Smooth muscle cell (in vitro differentiated cells): Measurements from ENCODE around the gene ARSA. TPM values are rescaled to one million over a fixed set of nuclear protein-coding genes. Genes with fewer than 3 reads are reported as not detected.

Experiments used
- DNase-seq: peaks from one replicate; lab custom pipeline; 2025; ENCODE audit not compliant: unreplicated experiment; lab: John Stamatoyannopoulos, UW
- H2AFZ ChIP-seq: fragments of 200-600 bp; sonication (generic); 2 replicates; pipeline ENCODE4 v1.6.0; 2016; ENCODE audit warnings: antibody characterized with exemption, low read depth, mild to moderate bottlenecking
- H3F3A ChIP-seq: fragments of 200-600 bp; sonication (generic); 2 replicates; pipeline ENCODE4 v1.6.0; 2017; ENCODE audit warnings: antibody characterized with exemption, low read depth
- H3K27ac ChIP-seq: fragments of 200-600 bp; sonication (generic); 2 replicates; pipeline ENCODE4 v1.5.1; 2016; ENCODE audit warnings: low read depth, mild to moderate bottlenecking
- H3K27me3 ChIP-seq: fragments of 200-600 bp; sonication (generic); 2 replicates; pipeline ENCODE4 v1.6.1; 2016; ENCODE audit warnings: low read depth, mild to moderate bottlenecking
- H3K36me3 ChIP-seq: fragments of 200-600 bp; sonication (generic); 2 replicates; pipeline ENCODE4 v1.5.1; 2016; ENCODE audit warnings: low read depth
- H3K4me1 ChIP-seq: fragments of 200-600 bp; sonication (generic); 2 replicates; pipeline ENCODE4 v1.5.1; 2016; ENCODE audit warnings: low read depth
- H3K4me2 ChIP-seq: fragments of 200-600 bp; sonication (generic); 2 replicates; pipeline ENCODE4 v1.6.0; 2016; ENCODE audit warnings: mild to moderate bottlenecking
- H3K4me3 ChIP-seq: fragments of 200-600 bp; sonication (generic); 2 replicates; pipeline ENCODE4 v1.5.1; 2016; ENCODE audit warnings: mild to moderate bottlenecking
- H3K79me2 ChIP-seq: fragments of 200-600 bp; sonication (generic); 2 replicates; pipeline ENCODE4 v1.6.0; 2016; ENCODE audit warnings: low read depth, mild to moderate bottlenecking
- H3K9ac ChIP-seq: fragments of 200-600 bp; sonication (generic); 2 replicates; pipeline ENCODE4 v1.6.0; 2016; ENCODE audit warnings: low read depth
- H3K9me3 ChIP-seq: fragments of 200-600 bp; sonication (generic); replicated peaks from 2 replicates; pipeline ENCODE4 v1.5.1; 2016; ENCODE audit warnings: low read depth
- H4K20me1 ChIP-seq: fragments of 200-600 bp; sonication (generic); 2 replicates; pipeline ENCODE4 v1.6.0; 2016; ENCODE audit warnings: low read depth
- WGBS: methylation state at CpG from one replicate; pipeline ENCODE4 v1.1.7; 2016; ENCODE audit warnings: low lambda C conversion rate; 5-methylcytosine and 5-hydroxymethylcytosine counted together
- polyA plus RNA-seq: library from polyadenylated mRNA; unstranded; fragments of >200 nt; fragmentation: Nextera tagmentation; extraction: Ambion mirVana; gene quantifications from 2 replicates; pipeline ENCODE4 v1.2.1, GENCODE V29; 2016
- total RNA-seq: library from RNA; depleted of rRNA; stranded (reverse); fragments of >200 nt; gene quantifications from 2 replicates; pipeline ENCODE4 v1.2.3, GENCODE V29; 2014
- TF ChIP-seq, protein P1 (sequence below): fragments of 200-600 bp; sonication (generic); IDR thresholded peaks from 2 replicates; pipeline ENCODE4 v1.5.1; 2017; ENCODE audit warnings: borderline replicate concordance, mild to moderate bottlenecking, antibody characterized with exemption; ENCODE audit not compliant: insufficient read depth, poor library complexity, severe bottlenecking

Gene ARSA
- total and polyA plus RNA-seq, 2 experiments from 2014 or later: 16.6 to 19.9 TPM

DNA sequence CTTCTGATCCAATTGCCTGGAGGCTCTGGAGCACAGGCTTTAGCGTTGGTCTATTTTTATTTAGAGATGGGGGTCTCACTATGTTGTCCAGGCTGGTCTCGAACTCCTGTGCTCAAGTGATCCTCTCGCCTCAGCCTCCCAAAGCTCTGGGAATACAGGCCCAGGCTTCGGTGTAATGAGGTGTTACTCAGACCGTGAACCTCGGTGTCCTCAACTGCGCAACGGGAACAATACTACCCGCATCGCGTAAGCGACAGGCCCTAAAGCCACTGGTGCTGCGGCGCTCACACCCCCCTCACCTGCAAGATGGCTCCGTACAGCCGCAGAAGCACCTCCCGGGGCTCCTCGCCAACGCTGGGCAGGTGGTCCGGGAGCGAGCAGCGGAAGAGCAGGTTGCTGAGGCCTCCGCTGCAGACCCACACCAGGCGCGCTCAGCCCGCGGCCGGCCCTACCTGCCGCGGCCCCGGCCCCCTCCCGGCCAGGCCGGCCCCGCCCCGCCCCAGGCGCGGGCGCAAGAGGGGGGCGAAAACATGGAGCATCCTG is 45.9 kb downstream of the ARSA start:
- H3K79me2 ChIP-seq: peaks cover 13% of the 10 kb centered on the region
- peak overlapping the region; percentile 97 for H3K9ac ChIP-seq
- H3K4me2 ChIP-seq: peak overlapping the region; percentile 96
- WGBS: 13% methylated on average over 22 of the region's 39 CpGs
- H3K9me3 ChIP-seq: no peaks in the 10 kb centered on the region
- no peaks in the 10 kb centered on the region for H3F3A ChIP-seq
- peak overlapping the region; percentile 96 for H2AFZ ChIP-seq
- no peaks in the 10 kb centered on the region for H4K20me1 ChIP-seq
- peak overlapping the region; percentile 94 for H3K27ac ChIP-seq
- H3K4me3 ChIP-seq: peak overlapping the region; percentile 93
- DNase-seq: no peak
- H3K27me3 ChIP-seq: no peaks in the 10 kb centered on the region
- TF ChIP-seq, protein P1, sequence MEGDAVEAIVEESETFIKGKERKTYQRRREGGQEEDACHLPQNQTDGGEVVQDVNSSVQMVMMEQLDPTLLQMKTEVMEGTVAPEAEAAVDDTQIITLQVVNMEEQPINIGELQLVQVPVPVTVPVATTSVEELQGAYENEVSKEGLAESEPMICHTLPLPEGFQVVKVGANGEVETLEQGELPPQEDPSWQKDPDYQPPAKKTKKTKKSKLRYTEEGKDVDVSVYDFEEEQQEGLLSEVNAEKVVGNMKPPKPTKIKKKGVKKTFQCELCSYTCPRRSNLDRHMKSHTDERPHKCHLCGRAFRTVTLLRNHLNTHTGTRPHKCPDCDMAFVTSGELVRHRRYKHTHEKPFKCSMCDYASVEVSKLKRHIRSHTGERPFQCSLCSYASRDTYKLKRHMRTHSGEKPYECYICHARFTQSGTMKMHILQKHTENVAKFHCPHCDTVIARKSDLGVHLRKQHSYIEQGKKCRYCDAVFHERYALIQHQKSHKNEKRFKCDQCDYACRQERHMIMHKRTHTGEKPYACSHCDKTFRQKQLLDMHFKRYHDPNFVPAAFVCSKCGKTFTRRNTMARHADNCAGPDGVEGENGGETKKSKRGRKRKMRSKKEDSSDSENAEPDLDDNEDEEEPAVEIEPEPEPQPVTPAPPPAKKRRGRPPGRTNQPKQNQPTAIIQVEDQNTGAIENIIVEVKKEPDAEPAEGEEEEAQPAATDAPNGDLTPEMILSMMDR: no peak
- H3K4me1 ChIP-seq: peaks cover 6% of the 10 kb centered on the region
- no peaks in the 10 kb centered on the region for H3K36me3 ChIP-seq

DNA sequence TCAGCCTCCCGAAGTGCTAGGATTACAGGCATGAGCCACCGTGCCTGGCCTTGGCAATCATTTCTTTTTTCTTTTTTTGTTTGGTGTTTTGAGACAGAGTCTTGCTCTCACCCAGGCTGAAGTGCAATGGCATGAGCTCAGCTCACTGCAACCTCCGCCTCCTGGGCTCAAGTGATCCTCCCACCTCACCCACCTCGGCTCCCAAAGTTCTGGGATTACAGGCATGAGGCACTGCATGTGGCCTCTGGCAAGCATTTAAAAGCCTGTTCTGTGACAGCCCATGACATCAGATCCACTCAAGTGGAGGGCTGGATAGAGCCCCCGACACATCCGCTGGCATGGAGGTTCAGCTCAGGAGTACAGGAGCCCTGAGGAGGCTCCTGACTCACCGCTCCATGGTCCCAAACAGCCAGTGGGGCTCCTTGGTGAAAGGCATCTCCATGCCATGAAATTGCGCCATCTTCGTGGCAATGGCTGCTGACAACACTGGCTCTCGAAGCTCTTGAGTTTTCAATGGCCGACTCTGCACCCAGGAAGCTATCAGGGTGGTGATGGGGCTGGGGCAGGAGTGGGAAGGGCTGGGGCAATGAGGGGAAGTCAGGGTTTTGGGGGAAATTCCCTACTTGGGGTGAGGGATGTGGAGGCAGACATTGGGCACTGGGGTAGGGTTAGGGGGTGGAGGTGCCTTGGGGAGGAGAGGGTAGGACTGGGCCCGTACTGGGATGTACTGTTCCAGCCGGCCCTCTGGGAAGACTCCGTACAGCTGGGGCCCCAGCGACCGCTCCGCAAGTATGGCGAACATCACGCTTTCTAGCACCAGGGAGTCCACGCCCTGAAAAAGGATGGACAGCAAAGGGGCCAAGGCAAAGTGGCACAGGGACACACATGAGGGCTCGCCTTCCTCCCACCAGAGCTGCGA is 46.7 kb downstream of the ARSA start:
- WGBS: 91% methylated on average over 20 of the region's 22 CpGs
- H3K4me3 ChIP-seq: peak overlapping the region; percentile 93
- no peak for DNase-seq
- no peaks in the 10 kb centered on the region for H3K36me3 ChIP-seq
- H3K79me2 ChIP-seq: peaks cover 13% of the 10 kb centered on the region
- no peaks in the 10 kb centered on the region for H4K20me1 ChIP-seq
- H3F3A ChIP-seq: no peaks in the 10 kb centered on the region
- H3K4me2 ChIP-seq: peak overlapping the region; percentile 96
- peak overlapping the region; percentile 97 for H3K9ac ChIP-seq
- no peak overlapping the region for H2AFZ ChIP-seq
- TF ChIP-seq, protein P1: no peak
- H3K27ac ChIP-seq: no peak overlapping the region
- H3K27me3 ChIP-seq: no peaks in the 10 kb centered on the region
- H3K9me3 ChIP-seq: no peaks in the 10 kb centered on the region
- peaks cover 6% of the 10 kb centered on the region for H3K4me1 ChIP-seq

DNA sequence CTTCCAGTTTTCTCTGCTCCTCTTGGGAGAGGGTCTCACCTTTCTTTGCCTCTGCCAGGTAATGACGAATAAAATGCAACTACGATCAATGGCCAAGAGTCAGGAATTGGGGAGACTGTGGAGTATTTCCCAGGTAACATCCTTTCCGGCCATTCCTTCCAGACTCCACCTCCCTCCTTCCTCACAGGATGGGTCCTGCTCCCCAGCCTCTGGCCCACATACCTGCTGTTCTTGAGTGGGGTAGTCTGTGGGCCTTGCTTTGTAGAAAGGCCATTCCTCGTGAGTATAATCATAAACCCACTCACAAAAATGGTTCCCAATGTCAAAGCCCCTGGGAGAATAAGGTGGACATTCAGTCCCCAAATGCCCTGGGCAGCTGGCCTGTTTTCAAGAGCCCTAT is 48.2 kb downstream of the ARSA start:
- Histone ChIP-seq H3F3A (no peaks in the 10 kb centered on the region), H4K20me1 (no peaks in the 10 kb centered on the region), H3K36me3 (no peaks in the 10 kb centered on the region), H3K4me2 (no peak overlapping the region), H3K79me2 (peaks cover 13% of the 10 kb centered on the region), H3K4me1 (peaks cover 6% of the 10 kb centered on the region), H3K27ac (no peak overlapping the region), H3K4me3 (no peak overlapping the region), H3K27me3 (no peaks in the 10 kb centered on the region), H2AFZ (no peak overlapping the region), H3K9ac (no peak overlapping the region), H3K9me3 (no peaks in the 10 kb centered on the region)
- WGBS: 95% methylated on average over 4 of the region's 4 CpGs
- TF ChIP-seq, protein P1: no peak
- no peak for DNase-seq
